AG04449 (cell line): Measurements from ENCODE around the gene RIC8B.

Experiments used
- CTCF ChIA-PET: fragments of 350-600 bp; formaldehyde crosslinking; extraction: SDS; loops from one replicate; lab custom pipeline; 2021; ENCODE audit warnings: antibody characterized with exemption; lab: Yijun Ruan, JAX
- POLR2A ChIA-PET: fragments of 400-600, 350-600 bp; formaldehyde crosslinking; extraction: SDS; loops from one replicate; lab custom pipeline; 2020; ENCODE audit warnings: antibody characterized with exemption, inconsistent platforms; lab: Yijun Ruan, JAX
- DNase-seq: peaks from one replicate; pipeline ENCODE4 v3.0.0-alpha.2; 2010; ENCODE audit warnings: low read depth, low spot score
- H3K4me3 ChIP-seq: 2 replicates; pipeline ENCODE4 v1.5.1; 2011; ENCODE audit warnings: low read depth, mild to moderate bottlenecking, control low read depth, low read length
- TF ChIP-seq, protein P1 (sequence below): IDR thresholded peaks from one replicate; pipeline ENCODE4 v1.5.1; 2011; ENCODE audit warnings: mild to moderate bottlenecking, moderate library complexity, low read length, control low read depth, inconsistent platforms; ENCODE audit not compliant: insufficient read depth; ENCODE audit errors: missing control alignments

Gene RIC8B

DNA sequence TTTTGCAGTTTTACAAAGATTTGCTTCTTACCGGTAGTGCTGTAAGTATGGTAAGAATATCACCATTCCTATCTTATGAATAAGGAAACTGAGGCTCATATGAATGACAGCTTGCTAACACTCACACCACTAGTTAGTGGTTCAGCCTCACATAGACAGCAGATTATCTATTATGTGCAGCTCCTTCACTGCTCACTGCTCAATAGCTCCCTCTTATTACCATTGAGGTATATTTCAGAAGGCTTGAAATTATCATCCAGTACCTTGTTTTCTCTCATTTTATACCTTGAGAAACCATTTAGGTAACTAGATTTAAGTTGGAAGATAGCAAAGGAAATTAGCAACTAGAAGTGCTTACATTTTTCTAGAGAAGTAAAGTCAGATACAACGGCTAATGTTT, 15.5 kb downstream of the RIC8B start:
- TF ChIP-seq, protein P1, sequence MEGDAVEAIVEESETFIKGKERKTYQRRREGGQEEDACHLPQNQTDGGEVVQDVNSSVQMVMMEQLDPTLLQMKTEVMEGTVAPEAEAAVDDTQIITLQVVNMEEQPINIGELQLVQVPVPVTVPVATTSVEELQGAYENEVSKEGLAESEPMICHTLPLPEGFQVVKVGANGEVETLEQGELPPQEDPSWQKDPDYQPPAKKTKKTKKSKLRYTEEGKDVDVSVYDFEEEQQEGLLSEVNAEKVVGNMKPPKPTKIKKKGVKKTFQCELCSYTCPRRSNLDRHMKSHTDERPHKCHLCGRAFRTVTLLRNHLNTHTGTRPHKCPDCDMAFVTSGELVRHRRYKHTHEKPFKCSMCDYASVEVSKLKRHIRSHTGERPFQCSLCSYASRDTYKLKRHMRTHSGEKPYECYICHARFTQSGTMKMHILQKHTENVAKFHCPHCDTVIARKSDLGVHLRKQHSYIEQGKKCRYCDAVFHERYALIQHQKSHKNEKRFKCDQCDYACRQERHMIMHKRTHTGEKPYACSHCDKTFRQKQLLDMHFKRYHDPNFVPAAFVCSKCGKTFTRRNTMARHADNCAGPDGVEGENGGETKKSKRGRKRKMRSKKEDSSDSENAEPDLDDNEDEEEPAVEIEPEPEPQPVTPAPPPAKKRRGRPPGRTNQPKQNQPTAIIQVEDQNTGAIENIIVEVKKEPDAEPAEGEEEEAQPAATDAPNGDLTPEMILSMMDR, result no peak
- ChIA-PET POLR2A (no interaction called here), CTCF (interaction anchor here (0.6 to 1.6 kb wide), 5 partner anchors 10 to 128 kb away, joined by 3 to 6 read pairs (median 3); no protein-coding TSS in a partner anchor)
- no peak for DNase-seq
- H3K4me3 ChIP-seq, result no peak overlapping the region

DNA sequence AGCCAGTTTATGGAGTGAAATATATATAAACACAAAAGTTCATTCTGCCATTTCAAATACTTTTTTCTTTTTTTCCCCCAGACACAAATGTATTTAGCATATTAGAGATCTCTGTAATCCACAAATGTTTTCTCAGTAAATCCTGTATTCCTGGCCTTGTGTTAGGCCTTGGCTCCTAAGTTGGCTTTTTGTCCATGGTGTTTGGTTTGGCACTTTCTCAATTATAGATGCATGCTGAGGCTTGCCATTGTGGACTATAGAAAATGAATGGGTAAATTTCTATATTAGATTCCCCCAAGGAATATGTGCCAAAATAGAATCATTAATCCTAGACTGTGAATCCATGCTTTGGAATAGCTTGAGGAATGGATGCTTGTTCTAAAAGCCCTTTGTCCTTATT, 17.0 kb downstream of the RIC8B start:
- DNase-seq, result no peak
- TF ChIP-seq, protein P1, result no peak
- CTCF ChIA-PET, result interaction anchor here (1.3 to 1.6 kb wide), 3 partner anchors 9 to 50 kb away, joined by 3 to 6 read pairs (median 3); no protein-coding TSS in a partner anchor
- no peak overlapping the region for H3K4me3 ChIP-seq
- POLR2A ChIA-PET, result no interaction called here

DNA sequence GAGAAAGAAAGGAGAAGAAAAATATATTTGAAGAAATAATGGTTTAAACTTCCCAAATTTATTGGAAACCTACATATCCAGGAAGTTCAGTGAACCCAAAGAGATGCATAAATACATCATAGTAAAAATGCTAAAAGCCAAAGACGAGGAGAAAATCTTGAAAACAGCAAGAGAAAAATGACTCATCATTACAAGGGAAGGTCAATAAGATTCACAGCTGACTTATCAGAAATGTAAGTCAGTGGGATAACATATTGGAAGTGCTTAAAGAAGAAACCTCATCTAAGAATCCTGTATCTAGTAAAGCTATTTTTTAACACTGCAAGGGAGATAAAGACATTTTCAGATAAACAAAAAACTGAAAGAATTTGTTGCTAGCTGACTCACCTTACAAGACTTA, 19.9 kb downstream of the RIC8B start:
- TF ChIP-seq, protein P1, result no peak
- POLR2A ChIA-PET, result no interaction called here

DNA sequence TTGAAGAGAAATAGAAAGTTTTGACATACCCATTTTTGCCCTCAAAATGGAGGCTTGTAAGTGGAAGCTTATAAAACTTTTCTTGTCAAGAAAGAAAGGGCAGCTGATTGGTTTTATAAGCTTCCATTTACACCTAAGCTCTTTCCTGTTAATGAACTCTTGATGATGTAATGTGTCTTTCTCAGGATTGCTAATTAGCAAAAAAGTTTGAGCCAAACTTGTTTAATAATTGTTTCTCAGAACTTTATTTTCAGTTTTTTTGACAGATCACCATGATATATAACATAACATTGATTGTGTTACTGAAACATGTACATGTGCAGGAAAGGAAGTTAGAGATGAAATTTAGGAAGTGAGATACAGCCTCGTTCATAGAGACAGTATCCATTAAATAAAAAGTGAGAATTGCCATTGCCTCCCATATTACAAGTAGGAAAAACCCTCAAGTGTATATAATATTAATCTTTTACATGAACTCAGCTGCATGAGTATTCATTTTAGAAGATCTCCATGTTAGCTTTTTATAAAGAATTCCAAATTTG, 26.8 kb downstream of the RIC8B start:
- POLR2A ChIA-PET, result interaction anchor here (0.9 kb wide), 1 partner anchor 27 kb away, joined by 3 read pairs; the partner anchor contains the start of gene RIC8B
- TF ChIP-seq, protein P1, result no peak
- CTCF ChIA-PET, result interaction anchor here (1.0 kb wide), 1 partner anchor 41 kb away, joined by 3 read pairs; no protein-coding TSS in a partner anchor
- no peak overlapping the region for H3K4me3 ChIP-seq
- DNase-seq, result no peak

More for the DNA sequence above, 19.9 kb downstream of the RIC8B start:
- H3K4me3 ChIP-seq, result no peak overlapping the region
- DNase-seq, result no peak
- CTCF ChIA-PET, result no interaction called here

DNA sequence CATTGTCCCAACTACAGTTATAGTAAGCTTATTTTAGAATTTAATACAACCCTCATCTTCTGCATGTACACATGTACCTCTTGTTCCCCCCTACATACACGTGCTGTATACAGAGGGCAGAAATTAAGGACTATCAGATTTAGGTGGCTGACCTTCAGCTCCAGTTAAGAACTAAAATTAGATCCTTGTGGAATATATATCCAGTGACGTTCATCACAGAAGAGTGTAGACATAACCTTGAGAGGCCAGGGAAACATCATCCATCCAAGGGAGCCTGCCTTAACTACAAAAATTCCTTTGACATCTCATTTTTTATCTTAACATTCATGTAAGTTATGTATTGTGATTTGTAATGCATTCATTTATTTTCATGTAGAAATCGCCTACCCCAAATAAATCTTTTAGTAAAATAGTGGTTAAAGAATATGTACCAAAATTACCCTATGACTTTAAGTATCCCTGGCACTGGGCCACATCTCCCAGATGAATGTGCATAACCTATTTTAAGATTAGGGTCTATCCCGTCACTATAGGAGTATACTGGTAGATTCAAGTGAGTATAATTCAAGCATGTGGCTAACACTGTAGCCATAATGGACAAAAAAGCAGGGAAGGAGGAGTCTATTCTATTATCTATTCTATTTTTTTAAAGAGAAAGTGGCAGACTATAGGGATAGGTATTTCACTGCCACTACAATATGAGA, 27.5 kb downstream of the RIC8B start:
- TF ChIP-seq, protein P1, result no peak
- ChIA-PET CTCF (interaction anchor here (0.9 to 1.0 kb wide), 2 partner anchors 11 to 40 kb away, joined by 3 read pairs; no protein-coding TSS in a partner anchor), POLR2A (no interaction called here)
- H3K4me3 ChIP-seq, result no peak overlapping the region
- DNase-seq, result no peak

DNA sequence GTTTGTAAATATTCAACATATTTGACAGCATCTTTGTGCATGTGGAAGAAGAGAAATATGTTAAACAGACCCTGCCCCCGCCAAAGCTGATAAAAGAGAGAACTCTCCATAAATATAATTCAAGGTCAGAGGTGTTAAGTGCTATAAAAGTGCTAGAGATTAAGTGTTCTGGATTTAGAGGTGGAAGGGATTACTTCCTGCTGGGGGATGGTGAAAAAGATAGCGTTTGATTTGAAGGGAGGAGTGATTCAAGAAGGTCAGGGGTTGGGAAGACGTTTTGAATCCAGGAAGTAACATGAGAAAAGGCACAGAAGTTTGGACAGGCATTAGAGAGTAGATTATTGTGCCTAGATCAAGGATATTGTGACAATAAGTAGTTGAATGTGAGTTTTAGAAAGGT, 30.2 kb downstream of the RIC8B start:
- POLR2A ChIA-PET, result no interaction called here
- CTCF ChIA-PET, result no interaction called here
- DNase-seq, result no peak

More for the DNA sequence above, 30.2 kb downstream of the RIC8B start:
- no peak overlapping the region for H3K4me3 ChIP-seq
- TF ChIP-seq, protein P1, result no peak
